Hematopoietic multipotent progenitor cell treated with erythropoietin and hydrocortisone succinate and interleukin-3 and kit ligand, for 4 days (in vitro differentiated cells): Measurements from ENCODE around the gene DCK.

Experiments
- DNase-seq: peaks from one replicate; pipeline ENCODE4 v3.0.0-alpha.2; 2015

DCK gene

GRCh38 chr4:71065991-71066510 lies 72.6 kb downstream of the DCK start:
- no peak for DNase-seq

DNA sequence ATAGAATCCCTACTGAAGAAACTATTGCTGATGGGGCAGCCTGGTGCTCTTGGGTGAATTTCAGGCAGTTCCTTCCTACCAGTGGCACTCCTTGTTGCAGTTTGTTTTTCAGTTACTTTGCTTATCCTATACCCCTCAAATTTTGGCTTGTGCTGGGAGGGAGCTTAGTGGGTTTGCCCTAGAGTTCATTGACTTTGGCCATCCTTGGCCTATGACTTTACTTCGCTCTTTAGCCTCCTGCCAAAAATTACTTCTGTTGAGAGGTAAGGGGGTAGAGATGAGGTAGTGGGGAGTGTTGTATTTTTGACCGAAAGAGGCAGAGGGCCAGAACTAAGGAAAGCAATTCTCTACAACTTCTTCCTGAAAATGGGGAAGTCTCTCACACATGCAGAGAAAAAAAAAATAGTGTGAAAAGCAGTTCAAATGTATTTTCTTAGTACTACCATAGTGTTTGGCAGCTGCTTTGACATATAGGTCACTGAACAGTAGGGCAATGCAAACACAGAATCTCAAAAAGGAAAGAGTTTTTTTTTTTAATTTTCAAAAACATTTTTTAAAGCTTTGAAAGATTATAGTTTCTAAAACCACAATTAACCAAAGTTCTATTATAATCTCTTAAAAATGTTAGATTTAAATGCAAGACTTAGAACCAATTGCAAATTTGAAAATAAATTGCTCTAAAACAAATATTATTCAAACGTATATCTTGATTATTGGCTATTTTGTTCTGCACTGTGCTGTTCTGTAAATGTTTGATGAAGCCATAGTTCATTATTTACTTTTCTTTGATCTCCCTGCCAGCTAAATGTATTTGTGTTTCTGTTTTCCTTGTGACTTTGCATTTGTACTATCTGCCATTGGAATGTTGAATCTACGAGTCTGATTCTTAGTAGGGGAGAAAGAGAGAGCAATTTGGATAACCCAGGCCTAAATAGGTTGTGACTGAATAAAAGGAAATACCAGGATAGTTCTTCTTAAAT lies 73.6 kb downstream of the DCK start:
- peak; percentile 26 for DNase-seq

DNA sequence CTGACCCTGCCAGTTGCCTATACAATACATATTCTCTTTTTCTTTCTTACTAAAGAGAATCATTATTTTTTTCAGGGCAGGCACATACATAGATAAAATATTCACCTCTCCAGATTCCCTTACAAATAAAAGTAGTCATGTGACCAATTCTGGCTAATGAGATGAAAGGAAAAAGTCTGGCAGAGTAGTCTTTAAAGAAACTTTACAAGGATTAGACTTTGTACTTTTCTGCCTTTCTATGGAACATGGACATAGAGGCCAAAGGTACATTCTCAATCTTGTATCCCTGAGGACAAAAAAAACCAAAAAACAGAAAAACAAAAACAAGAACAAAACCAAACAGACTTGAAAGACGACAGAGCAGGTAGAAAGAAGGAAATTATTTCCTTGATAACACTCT lies 75.6 kb downstream of the DCK start:
- DNase-seq = no peak

GRCh38 chr4:71070015-71070414 lies 76.6 kb downstream of the DCK start:
- no peak for DNase-seq

DNA sequence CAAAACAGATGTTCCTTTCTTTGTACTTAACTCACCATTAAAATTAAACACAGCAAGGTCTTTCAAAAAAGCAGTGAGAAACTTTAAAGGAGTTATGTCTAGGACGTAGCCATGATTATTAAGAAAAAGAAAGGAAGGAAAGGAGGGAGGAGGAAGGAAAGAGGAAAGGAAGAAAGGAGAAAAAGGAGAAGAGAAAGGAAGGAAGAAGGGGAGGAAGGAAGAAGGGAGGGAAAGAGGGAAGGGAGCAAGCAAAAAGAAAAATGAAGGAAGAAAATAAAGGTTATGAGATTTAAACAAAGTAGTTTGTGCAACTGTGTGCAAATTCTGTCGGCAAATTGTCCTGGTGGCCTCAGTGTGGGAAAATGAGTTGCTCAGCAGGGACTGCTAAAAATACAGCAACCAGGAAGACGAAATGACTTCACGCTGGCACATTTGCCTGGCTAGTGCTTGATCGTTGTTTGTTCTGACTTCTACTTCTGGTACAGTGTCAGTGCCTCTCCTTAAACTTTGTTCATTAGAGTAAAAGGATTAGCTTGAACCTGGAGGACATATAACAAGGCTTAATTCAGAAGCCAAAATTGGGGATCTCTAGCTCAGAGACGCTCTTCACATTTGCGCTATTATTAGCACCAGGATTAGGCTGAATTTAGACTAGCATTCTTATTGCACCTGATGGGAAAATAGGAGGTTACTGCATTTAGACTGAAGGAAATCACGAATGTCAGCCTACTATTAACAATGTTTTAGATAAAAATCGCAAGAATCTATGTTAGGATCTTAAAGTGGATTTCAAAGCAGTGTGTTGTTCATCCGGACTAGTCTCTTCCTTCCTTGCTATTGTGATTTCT lies 81.2 kb downstream of the DCK start:
- DNase-seq = no peak
